Right lung (tissue), 5 donors: Measurements from ENCODE around the gene PLEKHG2. TPM values are rescaled to one million over a fixed set of nuclear protein-coding genes. Genes with fewer than 3 reads are reported as not detected.
"Not testable (repeated sequence)": the region's sequence is repeated elsewhere in the genome, so short reads cannot be mapped to it uniquely, and the experiment has no call there.

Experiments
- DNase-seq, 2 donors: peaks; one replicate each; pipeline ENCODE4 v3.0.0-alpha.2; 2013
- polyA plus RNA-seq, 5 donors: library from polyadenylated mRNA; unstranded; fragments of 120-200 nt; gene quantifications; one replicate each; pipeline versions ENCODE4 v1.2.1 to v1.2.3, GENCODE V29; 2013; ENCODE audit warnings: inconsistent platforms in 1 of 5, low replicate concordance in 1 of 5; ENCODE audit not compliant: insufficient read length in 5 of 5, insufficient read depth in 1 of 5

The PLEKHG2 gene
- polyA plus RNA-seq, 5 donors = 75.8 to 98.2 (median 89.8) TPM

- peak; percentile 95 to 97 for DNase-seq
Observed at GRCh38 chr19:39445196-39446111, 33.0 kb downstream of the PLEKHG2 start, which contains the start of gene SUPT5H. TSS of gene SUPT5H (plus strand) at chr19:39445582. CDS start at chr19:39445891, 309 bp downstream.

GRCh38 chr19:39446365-39447084, 34.1 kb downstream of the PLEKHG2 start:
- DNase-seq = no peak

GRCh38 chr19:39448271-39448670, 35.8 kb downstream of the PLEKHG2 start:
- DNase-seq = no peak

GRCh38 chr19:39449116-39449797, 36.8 kb downstream of the PLEKHG2 start:
- DNase-seq = no peak

- not testable (repeated sequence) for DNase-seq
Observed at GRCh38 chr19:39451257-39451656, 38.8 kb downstream of the PLEKHG2 start.

- DNase-seq = no peak
Observed at GRCh38 chr19:39463403-39463802, 50.9 kb downstream of the PLEKHG2 start.

- DNase-seq = no peak
Observed at GRCh38 chr19:39465956-39466747, 53.7 kb downstream of the PLEKHG2 start.

- no peak for DNase-seq
Observed at GRCh38 chr19:39467941-39468340, 55.5 kb downstream of the PLEKHG2 start.

- no peak for DNase-seq
Observed at GRCh38 chr19:39469036-39469435, 56.6 kb downstream of the PLEKHG2 start.

- DNase-seq = no peak
Observed at GRCh38 chr19:39469567-39469966, 57.1 kb downstream of the PLEKHG2 start.

GRCh38 chr19:39470724-39471339, 58.4 kb downstream of the PLEKHG2 start:
- DNase-seq = no peak

- DNase-seq = no peak
Observed at GRCh38 chr19:39471756-39472536, 59.5 kb downstream of the PLEKHG2 start.

GRCh38 chr19:39472746-39473442, 60.4 kb downstream of the PLEKHG2 start:
- DNase-seq = no peak

GRCh38 chr19:39473443-39473960, 61.0 kb downstream of the PLEKHG2 start:
- DNase-seq = no peak

GRCh38 chr19:39474139-39474620, 61.7 kb downstream of the PLEKHG2 start:
- peak in 1 of 2 donors; percentile 36 for DNase-seq

- DNase-seq = no peak
Observed at GRCh38 chr19:39475748-39476147, 63.3 kb downstream of the PLEKHG2 start.
